DMS79 treated with DMSO at 0.1 percent for 48 hours (cell line): ENCODE data around the gene C1QTNF5.
A peak's percentile ranks its signal among the peaks of the same experiment; 100 is the strongest.

Experiments used
- DNase-seq: peaks from one replicate; lab custom pipeline; 2025; lab: John Stamatoyannopoulos, UW

C1QTNF5 gene

DNA sequence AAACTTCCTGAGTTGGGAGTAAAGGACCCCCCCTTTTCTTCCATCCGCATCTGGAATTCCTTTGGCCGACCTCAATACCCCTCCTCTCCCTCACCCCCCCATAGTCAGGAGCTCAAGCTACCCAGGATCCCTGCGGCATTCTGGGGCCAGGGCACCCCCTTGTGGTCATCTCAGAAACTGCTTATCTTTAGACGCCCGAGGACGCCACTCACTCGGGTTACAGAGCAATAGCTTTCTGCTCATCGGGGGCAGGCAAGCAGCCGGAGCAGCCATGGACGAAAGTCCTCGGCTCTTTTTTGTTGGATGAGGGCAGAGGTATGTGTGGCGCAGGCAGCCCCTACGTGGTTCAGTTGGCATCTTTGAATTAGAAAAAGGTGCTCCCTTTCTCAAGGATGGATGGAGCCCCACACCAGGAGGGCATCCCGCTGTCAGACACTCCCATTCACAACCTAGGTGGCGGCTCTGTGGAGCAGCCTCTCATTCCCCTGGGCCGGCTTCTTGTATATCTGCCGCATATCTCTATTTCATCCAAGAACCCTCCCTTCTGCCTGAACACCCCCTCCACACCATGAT lies 2.3 kb downstream of the C1QTNF5 start:
- peak; percentile 35 for DNase-seq

DNA sequence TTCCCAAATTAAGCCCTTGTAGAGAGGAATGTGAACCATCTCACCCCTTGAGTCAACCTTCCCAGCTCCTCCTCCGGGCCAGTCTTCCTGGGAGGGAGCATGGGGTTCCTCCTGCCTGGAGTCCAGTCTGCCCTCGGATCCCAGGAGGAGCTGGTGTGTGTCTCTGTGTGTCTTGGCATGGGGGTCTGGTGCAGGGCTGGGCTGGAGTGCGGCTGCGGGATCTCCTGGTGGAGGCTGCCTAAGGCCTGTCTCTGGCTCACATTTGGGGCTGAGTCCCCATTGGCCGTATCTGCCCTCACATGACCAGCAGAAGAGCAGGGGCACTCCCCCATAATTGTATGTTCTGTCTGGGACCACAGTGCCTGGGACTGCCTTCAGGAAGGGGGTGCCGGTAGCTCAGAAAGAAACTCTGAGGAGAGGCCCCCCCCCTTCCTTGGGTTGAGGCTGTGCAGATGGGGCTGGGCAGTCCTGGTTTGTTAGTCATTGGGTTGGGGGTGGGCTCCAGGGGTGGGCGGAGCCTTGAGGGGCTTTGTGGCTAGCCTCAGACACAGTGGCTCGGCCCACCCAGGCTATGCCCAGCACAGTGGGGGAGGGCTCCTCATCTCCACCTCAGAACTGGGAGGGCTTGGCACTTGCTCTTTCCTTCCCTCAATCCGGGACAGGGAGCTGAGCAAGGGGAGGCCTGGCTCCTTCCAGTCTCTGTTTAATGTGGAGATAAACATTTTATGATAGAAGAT lies 2.9 kb downstream of the C1QTNF5 start:
- no peak for DNase-seq

DNA sequence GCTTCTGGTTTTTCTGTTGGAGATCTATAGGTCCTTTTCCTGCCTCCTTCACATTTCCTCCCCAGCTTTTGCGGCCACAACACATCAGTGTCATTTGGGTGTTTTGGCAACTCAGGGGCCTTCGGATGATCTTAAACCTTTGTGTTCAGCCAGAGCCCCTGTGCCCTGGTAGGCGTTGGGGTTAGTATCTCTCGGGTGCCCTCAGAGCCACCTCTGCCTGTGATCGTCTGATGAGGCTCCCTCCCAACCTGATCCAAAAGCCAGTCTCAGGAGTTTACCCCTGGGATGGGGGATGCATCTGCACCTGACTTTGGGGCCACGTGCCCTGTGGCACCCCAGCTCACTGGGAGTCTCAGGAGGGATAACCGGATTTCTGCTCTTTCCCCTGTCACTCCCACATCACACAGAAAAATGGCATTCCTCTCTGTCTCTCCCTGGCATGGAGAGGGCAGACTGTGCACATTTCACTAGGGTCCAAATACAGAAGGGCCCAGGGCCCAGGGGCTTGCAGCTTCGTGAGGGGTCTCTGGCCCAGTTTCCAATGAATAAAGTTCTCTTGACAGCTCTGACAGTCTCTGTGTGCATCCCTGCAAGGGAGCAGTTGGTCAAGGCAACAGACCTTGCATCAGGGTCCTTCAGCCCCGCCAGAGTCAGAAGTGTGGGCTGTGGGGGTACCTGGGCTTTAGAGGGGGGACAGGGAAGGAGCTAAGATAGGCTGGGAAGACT lies 3.8 kb downstream of the C1QTNF5 start:
- no peak for DNase-seq

DNA sequence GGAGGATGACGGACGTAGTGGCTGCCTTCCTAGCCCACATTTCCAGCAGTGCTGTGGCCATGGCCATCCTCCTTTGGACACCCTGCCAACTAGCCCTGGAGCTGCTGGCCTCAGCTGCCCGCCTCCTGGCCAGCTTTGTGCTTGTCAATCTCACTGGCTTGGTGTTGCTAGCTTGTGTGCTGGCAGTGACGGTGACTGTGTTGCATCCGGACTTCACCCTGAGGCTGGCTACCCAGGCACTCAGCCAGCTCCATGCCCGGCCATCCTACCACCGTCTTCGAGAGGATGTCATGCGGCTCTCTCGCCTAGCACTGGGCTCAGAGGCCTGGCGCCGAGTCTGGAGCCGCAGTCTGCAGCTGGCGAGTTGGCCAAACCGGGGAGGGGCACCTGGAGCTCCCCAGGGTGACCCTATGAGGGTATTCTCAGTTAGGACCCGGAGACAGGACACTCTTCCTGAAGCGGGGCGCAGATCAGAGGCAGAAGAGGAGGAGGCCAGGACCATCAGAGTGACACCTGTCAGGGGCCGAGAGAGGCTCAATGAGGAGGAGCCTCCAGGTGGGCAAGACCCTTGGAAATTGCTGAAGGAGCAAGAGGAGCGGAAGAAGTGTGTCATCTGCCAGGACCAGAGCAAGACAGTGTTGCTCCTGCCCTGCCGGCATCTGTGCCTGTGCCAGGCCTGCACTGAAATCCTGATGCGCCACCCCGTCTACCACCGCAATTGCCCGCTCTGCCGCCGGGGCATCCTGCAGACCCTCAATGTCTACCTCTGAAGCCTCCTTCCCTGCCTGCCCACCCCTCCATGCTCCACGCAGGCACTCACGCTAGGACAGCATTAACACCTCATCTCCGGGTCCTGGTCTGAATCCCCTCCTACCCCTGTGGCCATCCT lies 4.8 kb downstream of the C1QTNF5 start:
- no peak for DNase-seq

DNA sequence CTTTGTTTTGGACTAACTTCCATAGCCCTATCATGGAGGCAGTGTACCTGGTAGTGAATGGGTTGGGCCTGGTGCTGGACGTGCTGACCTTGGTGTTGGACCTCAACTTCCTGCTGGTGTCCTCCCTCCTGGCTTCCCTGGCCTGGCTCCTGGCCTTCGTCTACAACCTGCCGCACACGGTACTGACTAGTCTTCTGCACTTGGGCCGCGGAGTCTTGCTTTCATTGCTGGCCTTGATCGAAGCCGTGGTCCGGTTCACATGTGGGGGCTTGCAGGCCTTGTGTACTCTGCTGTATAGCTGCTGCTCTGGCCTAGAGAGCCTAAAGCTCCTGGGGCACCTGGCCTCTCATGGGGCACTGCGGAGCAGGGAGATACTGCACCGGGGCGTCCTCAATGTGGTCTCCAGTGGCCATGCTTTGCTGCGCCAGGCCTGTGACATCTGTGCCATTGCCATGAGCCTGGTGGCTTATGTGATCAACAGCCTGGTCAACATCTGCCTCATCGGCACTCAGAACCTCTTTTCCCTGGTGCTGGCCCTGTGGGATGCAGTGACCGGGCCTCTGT lies 5.5 kb downstream of the C1QTNF5 start:
- no peak for DNase-seq

DNA sequence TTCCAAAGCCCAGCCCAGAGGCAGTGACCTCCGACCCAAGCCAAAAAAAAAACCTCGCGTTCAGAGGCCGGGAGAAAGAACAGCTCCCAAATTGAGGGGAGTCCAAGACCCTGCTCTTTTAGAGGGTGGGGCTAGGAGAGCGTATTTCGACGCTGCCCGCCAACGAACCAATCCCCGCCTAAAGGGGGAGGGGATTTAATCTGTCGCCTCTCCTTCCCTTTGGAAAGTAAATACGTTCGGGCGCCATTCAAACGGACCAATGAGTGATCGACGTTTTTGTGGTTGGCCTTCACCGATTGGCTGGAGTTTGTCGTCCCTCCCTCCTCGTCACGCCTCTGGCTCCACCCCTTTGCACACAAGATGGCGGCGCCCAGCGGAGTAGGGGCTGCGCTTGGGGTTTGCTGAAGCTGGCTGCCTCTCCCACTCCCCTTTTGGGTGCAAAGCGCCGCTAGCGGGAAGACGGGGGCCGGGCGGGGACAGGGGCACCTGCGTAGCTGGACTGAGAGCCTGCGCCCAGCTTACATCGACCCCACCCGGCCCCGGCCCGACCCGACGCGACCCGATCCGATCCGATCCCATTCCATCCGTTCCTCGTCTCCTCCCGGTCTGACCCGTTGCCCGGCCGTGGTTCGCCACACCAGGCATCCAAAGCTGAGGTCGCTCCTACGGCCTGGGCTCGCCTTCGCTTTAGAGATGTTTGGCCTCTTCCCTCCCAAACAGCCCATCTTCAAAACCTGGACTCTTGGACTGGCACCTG lies 6.3 kb downstream of the C1QTNF5 start, which contains the start of gene RNF26:
RNF26 (plus strand) TSS at position 354 of the 757 bp plus-strand sequence. CDS start 596 bp downstream, outside the sequence.
- DNase-seq: peak; percentile 99

DNA sequence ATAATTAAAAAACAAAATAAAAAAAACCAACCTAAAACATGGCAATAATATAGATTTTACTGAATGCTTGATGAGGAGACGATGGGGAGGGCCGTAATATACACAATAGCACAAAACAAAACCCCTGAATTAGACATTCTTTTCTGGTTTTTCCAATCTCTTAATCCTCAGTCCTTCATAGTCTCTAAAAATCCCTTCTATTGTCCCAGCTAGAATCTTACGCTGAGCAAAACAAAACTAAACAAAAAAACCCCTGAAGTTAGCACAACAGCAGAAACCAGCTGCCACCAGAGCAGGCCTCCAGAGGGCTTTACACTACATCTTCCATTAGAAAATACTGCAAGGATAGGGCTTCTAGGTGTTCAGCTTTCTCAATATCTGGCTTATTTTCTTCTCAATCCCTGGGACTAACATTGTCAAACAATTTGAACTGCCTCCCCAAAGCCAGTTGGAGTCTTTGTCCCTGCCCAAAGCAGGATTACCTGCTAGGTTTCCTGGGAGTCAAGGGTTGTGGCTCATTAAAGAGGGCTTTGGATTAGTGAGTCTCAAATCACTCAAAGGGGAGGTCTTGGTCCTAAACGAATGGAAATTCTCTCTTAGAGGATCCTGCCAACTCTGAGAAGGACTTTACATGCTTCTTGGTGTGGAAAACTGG lies 8.4 kb downstream of the C1QTNF5 start:
- no peak for DNase-seq

DNA sequence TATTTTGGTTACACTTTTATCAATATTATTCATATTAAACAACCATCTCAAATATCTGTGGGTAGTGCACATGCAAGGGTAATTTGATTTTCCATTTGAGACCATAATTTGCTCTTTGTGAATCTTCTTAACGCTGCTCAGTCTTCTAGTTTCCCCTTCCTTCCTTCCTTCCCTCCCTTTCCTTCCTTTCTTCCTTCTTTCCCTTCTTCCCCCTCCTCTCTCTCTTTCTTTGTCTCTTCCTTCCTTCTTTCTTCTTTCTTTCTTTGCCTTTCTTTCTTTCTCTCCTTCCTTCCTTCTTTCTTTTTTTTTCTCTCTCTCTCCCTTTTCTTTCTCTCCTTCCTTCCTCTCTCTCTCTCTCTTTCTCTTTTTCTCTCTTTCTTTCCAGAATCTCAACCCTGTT lies 10.4 kb downstream of the C1QTNF5 start:
- DNase-seq: no peak

DNA sequence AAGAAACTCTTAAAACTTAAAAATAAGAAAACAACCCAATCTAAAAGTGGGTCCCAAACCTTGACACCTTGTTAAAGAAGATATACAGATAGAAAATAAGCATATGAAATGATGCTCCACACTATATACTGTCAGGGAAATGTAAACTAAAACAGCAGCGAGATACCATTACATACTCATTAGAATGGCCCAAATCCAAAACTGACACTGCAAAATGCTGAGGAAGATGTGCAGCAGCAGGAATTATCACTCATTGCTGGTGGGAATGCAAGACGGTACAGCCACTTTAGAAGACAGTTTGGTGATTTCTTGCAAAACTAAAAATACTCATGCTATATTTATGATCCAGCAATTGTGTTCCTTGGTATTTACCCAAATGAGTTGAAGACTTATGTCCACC lies 11.4 kb downstream of the C1QTNF5 start:
- DNase-seq: no peak

DNA sequence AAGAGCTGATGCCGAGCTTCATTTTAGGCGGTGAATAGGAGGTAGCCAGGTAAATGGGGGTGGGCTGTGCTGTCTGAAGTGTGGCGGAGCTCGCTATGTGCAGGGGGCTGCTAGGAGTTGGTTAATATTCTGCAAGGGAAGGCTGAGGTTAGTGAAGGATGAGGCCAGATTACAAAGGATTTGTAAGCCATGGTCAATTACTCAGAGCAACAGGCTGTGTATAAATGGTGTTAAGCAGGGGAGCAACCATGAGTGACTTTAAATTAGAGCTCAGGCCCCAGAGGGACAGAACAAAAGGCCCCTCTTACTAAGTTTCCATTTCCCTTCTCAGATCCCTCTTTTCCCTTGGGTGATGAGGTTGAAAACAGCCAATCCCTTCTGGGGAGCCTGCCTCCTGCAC lies 16.5 kb downstream of the C1QTNF5 start:
- DNase-seq: no peak

DNA sequence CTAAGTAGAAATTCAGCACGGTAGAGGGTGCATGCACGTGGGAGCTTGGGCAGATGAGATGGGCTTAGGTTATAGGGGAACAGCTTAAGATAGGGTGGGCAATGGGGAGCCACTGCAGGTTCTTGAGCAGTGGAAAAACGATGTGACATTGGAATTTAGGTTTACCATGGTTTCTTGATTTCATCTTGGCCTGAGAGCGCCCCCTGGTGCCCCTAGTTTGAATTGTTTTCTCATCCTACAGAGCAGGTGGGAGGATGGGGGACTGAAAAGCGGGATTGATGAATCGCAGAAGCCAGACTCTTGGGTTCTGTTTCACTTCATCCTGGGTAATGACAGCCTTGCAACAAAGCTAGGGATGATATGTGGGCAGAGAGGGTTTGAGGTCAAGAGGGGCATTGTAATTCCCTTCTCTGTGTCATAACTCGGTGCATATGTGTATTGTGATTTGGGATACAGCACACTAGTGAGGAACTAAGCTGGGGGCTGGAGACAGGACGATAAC lies 17.1 kb downstream of the C1QTNF5 start:
- DNase-seq: peak; percentile 19

DNA sequence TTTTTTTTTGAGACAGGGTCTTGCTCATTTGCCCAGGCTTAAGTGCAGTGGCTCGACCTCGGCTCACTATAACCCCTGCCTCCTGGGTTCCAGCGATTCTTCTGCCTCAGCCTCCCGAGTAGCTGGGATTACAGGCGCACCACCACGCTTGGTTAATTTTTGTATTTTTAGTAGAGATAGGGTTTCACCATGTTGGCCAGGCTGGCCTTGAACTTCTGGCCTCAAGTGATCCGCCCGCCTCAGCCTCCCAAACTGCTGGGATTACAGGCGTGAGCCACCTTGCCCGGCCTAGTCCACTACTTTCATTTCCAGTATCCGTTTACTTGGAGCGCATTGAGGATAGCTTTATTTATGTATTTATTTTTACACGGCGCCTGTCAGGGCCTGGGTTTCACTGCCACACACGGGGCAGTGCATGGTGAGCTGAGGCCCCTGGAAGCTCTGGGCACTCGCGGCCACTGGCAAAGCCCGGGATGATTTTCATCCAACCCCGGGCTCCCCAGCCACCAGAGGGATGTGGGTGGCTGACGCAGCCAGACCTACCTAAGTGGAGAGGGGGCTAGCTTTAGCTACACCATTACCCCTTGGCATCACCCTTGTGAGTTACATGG lies 17.7 kb downstream of the C1QTNF5 start:
- DNase-seq: no peak

DNA sequence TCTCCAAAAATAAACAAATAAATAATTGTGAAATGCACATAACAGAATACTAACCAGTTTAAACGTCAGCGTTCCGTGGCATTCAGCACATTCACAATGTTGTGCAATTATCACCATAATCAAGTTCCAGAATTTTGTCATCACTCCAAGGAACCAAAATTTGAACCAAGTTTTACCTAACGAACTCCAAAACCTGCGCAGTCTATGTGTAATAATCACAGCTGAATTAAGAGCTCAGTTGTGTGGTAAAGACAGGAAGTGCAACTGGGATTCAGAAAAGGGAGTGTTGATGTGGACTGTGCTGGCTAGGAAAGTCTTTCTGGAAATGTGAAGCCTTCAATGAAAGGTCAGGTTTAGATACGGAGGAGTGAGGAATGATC lies 18.3 kb downstream of the C1QTNF5 start:
- no peak for DNase-seq

DNA sequence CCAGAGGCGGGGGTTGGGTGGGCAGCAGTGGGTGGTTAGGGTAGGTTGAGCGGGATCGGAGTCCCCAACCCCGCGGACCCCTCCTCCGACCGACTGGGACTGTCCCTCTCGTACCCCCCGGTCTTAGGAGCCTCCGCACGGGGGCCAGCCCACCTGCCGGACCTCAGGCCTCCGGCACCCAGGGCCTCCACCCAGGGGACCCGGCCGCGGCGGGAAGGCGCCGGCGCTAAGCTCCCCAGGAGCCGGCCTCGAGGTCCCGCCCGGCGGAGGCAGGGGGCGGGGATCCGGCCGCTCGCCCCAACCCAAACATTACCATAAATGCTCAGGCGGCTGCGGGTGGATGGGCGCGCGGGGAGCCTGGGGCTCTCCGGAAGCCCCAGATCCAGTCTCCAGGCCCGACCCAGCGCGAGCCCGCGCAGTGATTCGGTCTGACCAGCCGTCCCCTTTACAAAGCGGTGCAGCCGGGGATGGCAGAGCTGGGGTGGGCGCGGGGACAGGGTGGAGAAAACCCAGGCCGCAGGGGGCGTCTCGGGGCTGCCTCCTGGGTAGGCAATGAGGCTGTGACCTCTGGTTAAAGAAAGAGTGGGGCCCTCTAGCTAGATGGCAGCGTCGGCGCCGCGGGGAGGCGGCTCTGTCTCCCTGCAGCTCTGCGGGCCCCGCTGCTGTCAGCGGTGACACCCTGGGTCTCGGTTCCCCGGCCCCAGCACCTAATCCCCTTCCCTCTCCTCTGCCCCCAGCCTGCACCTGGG lies 19.7 kb downstream of the C1QTNF5 start:
- DNase-seq: no peak

DNA sequence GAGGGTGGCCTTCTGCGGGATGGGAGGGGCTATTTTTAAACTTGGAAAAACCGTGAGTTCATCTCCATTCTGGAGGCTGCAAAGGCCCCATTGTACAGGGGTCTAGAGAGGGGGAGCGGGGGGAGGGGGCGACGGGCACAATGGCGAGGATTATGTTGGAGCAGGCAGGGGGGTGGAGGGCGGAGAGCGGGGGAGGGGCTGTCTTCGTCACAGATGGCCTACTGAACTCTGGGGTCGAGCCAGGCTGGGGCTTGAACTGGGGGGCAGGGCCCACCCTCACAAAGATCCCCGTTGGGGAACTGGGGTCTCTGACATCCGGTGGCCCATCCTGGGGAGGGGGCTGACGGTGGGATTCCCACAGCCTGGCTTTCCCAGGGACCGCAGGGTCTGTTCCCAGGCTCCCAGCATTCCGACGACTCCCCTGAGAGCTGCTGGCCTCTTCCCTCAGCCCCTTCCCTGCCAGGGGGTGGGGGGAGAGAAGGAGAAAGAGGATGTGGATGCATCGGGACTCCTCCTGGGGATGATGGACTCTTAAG lies 20.4 kb downstream of the C1QTNF5 start:
- no peak for DNase-seq

DNA sequence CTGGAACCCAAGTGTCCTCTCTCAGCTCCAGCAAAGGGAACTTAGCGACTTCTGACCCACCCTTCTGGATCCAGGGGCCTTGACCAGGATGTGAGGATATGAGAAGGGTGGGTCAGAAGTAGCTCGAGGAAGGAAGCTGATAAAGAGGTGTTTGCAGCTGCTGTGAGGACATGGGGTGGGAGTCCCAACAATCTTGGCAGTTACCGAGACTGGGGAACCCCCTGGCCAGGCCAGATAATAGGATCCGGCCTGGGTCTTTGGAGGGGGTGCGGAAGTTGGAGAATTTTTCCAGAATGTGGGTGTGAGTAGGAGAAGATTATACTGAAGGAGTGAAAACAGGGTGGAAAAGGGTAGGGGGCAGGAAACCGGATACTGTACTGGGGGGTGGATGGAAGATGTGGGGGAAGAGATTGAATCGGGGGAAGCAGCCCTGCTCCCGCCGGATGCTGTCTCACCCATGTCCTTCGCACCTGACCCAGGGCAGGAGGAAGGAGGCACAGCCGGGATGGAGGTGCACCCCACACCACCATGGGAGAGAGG lies 20.9 kb downstream of the C1QTNF5 start:
- DNase-seq: no peak

DNA sequence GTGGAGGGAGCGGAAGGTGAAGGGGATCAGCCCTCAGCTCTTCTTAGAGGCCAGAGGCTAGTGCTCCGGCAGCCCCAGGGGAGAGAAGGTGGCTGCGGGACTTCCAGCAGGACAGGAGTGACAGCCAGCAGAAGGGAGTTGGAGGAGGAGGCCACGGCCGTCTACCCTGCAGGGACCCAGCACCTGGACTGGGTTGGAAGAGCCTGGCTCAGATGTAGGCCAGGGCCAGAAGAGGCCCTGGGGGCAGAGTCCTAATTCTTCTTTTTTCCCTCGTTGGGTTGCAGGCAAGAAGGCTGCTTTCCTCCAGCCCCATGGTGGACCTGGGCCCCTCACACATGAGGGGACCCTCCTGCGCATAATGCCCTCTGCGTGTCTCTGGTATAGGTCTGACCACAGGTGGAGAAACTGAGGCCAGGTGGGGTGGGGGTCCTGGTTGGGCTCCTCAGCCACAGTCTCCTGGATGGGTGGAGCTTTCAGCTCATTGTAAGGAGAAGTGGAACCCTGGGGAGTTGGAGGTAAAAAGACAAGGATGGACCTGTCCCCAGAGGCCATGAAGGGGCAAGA lies 21.5 kb downstream of the C1QTNF5 start:
- DNase-seq: no peak
